A549 treated with AZD9567 at 1 μM for 4 hours (cell line): ENCODE data around the gene SLC25A41. TPM values are rescaled to one million over a fixed set of nuclear protein-coding genes. Genes with fewer than 3 reads are reported as not detected.

ENCODE experiments used
- total RNA-seq: library from RNA; stranded (reverse); fragments of 200-300 nt; extraction: Qiagen RNA extraction; gene quantifications from 5 replicates; pipeline ENCODE4 v1.2.3, GENCODE V29; 2022; ENCODE audit not compliant: insufficient read depth

The SLC25A41 gene
- total RNA-seq: 0.05 to 0.13 TPM (median 0.10 TPM) in 4 of 5 replicates, not detected in the other

DNA sequence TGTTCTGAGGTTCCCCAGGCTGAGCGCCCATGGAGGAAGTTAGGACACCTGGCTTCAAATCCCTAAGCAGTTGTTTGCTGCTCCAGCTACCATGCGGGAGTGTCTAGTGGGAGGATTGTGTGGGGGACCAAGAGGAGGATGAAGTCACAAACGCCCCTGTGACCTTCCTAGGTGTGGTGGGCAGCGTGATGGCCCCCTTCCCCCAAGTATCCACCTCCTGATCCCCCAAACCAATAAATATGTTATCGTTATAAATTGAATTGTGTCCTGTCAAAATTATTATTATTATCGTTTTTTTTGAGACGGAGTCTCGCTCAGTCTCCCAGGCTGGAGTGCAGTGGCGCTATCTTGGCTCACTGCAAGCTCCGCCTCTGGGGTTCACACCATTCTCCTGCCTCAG, at the start of gene SLC25A41:
Gene SLC25A41 (minus strand): TSS at position 101 of the 400 bp plus-strand sequence. CDS start 70 bp downstream, at position 31.

DNA sequence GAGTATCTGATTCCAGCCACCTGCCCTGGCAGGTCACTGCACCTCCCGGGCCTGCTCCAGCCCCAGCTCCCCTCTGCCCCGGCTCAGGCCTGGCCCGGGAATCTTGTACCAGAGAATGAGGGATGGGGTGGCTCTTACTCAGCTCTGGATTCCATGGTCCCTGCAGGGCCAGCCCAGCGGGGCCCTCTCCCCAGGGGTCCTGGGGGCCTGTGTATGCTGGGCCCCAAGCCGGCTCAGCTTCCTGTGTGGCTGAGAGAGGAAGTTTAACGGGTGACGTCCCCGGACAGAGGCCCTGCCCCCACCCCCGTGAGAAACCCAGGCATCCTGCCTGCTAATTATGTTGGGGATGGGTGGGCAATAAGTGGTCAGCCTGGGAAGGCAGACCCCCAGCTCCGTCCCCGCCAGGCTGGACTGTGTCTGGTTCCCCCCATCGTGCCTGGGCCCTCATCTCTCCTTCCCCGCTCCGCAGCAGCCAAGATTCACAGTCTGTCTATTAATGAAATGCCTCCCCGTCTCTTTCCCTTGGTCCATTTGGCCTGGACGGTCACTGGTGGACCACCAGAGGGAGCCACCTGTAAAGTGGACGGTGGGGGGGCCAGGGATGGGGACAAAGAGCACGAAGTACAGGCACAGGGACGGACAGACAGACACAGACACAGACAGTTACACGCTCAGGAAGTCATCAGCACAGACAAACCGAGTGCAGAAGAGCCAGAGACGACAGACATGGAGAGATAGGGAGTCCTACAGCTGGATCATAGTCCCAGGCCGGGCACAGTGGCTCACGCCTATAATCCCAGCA, 48.2 kb upstream of the SLC25A41 start, which contains the start of gene DENND1C:
Gene DENND1C (minus strand): TSS at position 247 of the 802 bp plus-strand sequence. CDS start 92 bp downstream, at position 155.

DNA sequence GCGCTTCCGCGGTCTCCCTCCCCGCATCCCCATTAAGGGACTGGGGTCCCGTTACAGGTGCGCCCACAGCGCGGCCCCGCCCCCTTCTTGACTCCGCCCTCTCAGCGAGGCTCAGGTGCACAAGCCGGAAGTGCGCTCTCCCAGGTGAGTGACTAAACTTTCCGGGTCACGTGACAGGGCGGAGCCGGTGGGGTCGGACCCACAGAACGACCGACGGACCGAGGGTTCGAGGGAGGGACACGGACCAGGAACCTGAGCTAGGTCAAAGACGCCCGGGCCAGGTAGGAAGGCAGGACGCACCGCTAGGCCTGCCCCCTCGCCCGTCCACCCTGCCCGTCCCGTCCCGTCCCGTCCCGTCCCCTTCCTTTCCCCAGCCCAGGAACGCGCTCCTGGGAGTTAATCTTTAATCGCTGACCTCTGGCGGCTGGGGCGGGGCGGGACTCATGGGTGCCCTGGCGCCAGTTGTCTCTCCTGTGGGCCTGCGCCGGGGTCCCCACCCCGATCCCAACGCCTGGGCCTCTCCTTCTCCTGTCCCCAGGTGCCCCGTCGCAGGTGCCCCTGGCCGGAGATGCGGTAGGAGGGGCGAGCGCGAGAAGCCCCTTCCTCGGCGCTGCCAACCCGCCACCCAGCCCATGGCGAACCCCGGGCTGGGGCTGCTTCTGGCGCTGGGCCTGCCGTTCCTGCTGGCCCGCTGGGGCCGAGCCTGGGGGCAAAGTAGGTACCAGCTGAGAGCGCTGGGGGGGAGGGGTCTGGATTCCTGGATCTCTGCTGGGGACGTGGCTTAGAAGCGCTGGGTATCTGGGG, 30.7 kb upstream of the SLC25A41 start, which contains the start of gene CRB3:
Gene CRB3 (plus strand): TSS at position 202 of the 804 bp plus-strand sequence. CDS start 431 bp downstream, at position 633.

DNA sequence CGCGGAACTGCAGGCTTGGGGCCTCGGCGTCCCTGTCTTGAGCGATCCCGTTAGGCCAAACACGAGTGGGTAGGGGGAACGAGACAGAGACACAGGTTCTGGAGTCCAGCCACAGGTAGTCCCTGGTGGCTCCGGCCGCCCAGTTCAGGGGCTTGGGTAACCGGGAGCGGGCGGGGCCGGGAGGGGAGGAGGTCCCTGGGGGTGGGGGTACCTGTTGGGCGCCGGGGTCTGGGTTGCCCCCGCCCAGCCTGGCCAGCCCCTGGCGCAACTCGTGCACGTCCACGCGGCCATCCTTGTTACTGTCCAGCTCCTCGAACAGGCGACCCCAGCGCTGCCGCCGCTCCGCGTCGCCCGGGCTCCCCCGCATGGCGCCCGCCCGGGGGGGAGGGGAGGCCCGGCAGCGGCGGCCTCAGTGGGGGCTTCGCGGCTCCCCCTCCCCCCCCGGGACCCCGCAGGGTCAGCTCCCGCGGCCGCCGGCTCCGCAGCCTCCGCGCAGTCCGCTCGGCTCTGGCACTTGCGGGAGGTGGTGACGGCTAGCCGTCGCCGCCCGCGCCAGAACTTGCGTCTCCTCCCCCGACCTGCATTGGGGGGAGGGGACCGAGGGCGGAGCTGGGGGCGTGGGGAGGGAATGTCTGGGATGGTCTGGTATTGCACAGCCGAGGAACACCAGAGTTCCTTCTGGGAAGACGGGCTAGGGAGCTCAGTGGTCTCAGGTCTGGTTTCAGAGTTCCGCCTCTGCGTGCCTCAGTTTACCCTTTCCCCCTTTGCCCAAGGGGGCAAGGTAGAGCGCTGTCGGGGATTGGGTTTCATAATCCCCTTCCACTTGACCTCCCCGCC, 25.9 kb upstream of the SLC25A41 start, which contains the start of gene SLC25A23:
Gene SLC25A23 (minus strand): TSS at position 531 of the 837 bp plus-strand sequence. CDS start 164 bp downstream, at position 367.

DNA sequence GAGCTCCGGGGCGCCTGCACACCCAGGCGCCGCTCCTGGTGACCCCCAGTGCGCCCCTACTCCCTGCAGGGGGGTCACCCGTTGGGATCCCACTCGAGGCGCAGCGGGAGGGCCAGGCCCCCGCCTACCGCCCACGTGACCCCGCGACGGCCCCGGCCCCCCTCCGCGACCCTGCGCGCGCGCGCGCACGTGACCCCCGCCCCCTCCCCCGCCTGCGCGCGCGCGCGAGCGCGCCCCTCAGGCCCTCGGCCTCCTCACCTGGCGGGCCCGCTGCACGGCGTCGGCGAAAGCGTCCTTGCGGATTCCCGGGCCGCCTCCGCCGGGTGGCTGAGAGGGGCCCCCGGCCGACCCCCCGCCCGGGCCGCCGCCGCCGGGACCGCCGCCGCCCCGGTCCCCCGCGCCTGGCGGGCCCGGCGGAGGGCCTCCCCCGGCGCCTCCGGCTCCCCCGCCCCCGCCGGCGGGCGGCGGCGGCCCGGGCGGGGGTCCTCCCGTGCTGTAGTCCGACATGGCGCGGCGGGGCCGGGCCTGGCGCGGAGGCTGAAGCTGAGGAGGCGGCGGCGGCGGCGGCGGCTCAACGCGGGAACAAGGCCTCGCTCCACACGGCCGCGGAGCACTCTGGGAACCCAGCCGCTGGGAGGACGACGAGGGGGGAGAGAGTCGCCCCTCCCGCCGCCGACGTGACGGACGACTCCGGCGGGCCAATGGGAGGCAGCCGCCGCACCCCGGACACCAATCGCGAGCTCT, 9.2 kb downstream of the SLC25A41 start, which contains the start of gene KHSRP:
Gene KHSRP (minus strand): TSS at position 617 of the 744 bp plus-strand sequence. CDS start 110 bp downstream, at position 507.

DNA sequence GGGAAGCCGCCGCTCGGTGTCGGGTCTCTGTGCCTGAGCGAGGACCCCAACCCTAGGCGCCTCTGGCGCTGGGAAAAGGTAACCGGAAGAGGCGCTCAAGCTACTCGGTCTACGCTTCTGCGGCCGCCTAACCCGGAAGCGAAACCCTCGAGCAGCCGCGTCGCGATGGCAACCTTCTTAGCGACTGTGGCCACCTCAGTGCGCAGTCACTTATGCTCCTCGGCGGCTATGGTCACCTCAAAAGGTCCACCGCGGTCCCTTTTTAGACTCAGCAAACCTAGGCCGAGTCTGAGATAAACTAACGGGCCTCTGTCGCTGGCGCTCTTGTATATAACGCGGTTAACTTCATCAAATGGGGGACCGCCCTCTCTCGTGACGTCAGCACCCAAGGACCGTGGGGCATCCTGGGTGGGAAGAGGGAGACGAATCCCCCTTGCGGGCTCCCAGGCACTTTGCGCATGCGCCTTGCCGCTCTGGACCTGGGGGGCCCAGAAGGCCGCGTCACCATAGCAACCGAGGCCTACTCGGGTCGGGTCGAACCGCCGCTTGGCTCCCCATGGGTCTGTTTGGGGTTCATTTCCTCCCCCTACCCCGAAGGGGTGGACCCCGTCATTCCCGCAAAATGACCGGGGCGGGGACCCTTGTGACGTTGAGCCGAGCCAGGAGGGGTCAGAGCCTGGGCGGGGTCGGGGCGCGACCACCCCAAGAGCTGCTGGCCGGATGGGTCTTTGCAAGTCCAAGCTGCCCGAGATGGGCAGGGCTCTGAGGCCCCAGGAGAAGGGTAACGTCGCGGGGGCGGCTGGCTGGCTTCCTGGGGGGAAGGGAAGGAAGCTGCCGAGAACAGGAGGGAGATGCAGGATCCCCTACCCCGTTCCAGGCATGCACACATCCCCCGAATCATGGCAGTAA, 40.2 kb downstream of the SLC25A41 start, which contains the start of gene GTF2F1:
Gene GTF2F1 (minus strand): TSS at position 91 of the 909 bp plus-strand sequence. CDS start 169 bp downstream, outside the sequence.

Other genes with a start within 250 kb of the SLC25A41 start
- 15.5 to 23.5 TPM (median 22.5 TPM) in 5 replicates for gene MLLT1, start 153.8 kb downstream of the SLC25A41 start, total RNA-seq
- gene ACER1, start 100.2 kb downstream of the SLC25A41 start, total RNA-seq: not detected in 5 replicates
- 44.4 to 67.8 TPM (median 64.3 TPM) in 5 replicates for gene CLPP, start 72.2 kb downstream of the SLC25A41 start, total RNA-seq
- gene ALKBH7, start 61.0 kb downstream of the SLC25A41 start, total RNA-seq: 24.2 to 39.3 TPM (median 36.1 TPM) in 5 replicates
- 0.67 to 0.97 TPM (median 0.83 TPM) in 5 replicates for gene PSPN, start 57.8 kb downstream of the SLC25A41 start, total RNA-seq
- 50.9 to 58.1 TPM (median 55.8 TPM) in 5 replicates for gene GTF2F1, start 40.6 kb downstream of the SLC25A41 start, total RNA-seq
- 194 to 216 TPM (median 210 TPM) in 5 replicates for gene KHSRP, start 9.0 kb downstream of the SLC25A41 start, total RNA-seq
- gene SLC25A23, start 26.0 kb upstream of the SLC25A41 start, total RNA-seq: 9.9 to 18.9 TPM (median 18.1 TPM) in 5 replicates
- gene CRB3, start 30.5 kb upstream of the SLC25A41 start, total RNA-seq: 2.9 to 4.1 TPM (median 3.6 TPM) in 5 replicates
- 0.14 to 0.31 TPM (median 0.26 TPM) in 4 of 5 replicates, not detected in the other for gene DENND1C, start 48.0 kb upstream of the SLC25A41 start, total RNA-seq
- gene TUBB4A, start 68.5 kb upstream of the SLC25A41 start, total RNA-seq: 2.3 to 6.7 TPM (median 6.5 TPM) in 5 replicates
- 3.7 to 5.9 TPM (median 4.7 TPM) in 5 replicates for gene TNFSF9, start 97.3 kb upstream of the SLC25A41 start, total RNA-seq
- gene CD70, start 157.4 kb upstream of the SLC25A41 start, total RNA-seq: 8.4 to 24.7 TPM (median 19.9 TPM) in 5 replicates
- gene TNFSF14, start 236.4 kb upstream of the SLC25A41 start, total RNA-seq: 0.08 to 0.16 TPM (median 0.10 TPM) in 4 of 5 replicates, not detected in the other